Neural progenitor cell (in vitro differentiated cells): ENCODE data around the gene NFE2L2. TPM values are rescaled to one million over a fixed set of nuclear protein-coding genes. Genes with fewer than 3 reads are reported as not detected.

ENCODE experiments used
- DNase-seq: peaks from one replicate; pipeline ENCODE4 v3.0.0-alpha.2; 2016; ENCODE audit warnings: low spot score
- H2AFZ ChIP-seq: fragments of 200-600 bp; sonication (generic); replicated peaks from 2 replicates; pipeline ENCODE4 v1.6.1; 2016; ENCODE audit warnings: antibody characterized with exemption
- H3F3A ChIP-seq: fragments of 200-600 bp; sonication (generic); 2 replicates; pipeline ENCODE4 v1.6.1; 2016; ENCODE audit warnings: antibody characterized with exemption, low read depth
- H3K27ac ChIP-seq: fragments of 200-600 bp; sonication (generic); 2 replicates; pipeline ENCODE4 v1.5.1; 2016; ENCODE audit warnings: mild to moderate bottlenecking
- H3K27me3 ChIP-seq: fragments of 200-600 bp; sonication (generic); 2 replicates; pipeline ENCODE4 v1.6.1; 2016; ENCODE audit warnings: mild to moderate bottlenecking, moderate library complexity
- H3K36me3 ChIP-seq: fragments of 200-600 bp; sonication (generic); 2 replicates; pipeline ENCODE4 v1.5.1; 2016
- H3K4me1 ChIP-seq: fragments of 200-600 bp; sonication (generic); 2 replicates; pipeline ENCODE4 v1.6.1; 2016; ENCODE audit warnings: mixed run types
- H3K4me2 ChIP-seq: fragments of 200-600 bp; sonication (generic); 2 replicates; pipeline ENCODE4 v1.6.1; 2016
- H3K4me3 ChIP-seq: fragments of 200-600 bp; sonication (generic); 2 replicates; pipeline ENCODE4 v1.5.1; 2016
- H3K79me2 ChIP-seq: fragments of 200-600 bp; sonication (generic); 2 replicates; pipeline ENCODE4 v1.6.1; 2016; ENCODE audit warnings: low read depth
- H3K9ac ChIP-seq: fragments of 200-600 bp; sonication (generic); 2 replicates; pipeline ENCODE4 v1.6.1; 2016
- H3K9me3 ChIP-seq: fragments of 200-600 bp; sonication (generic); 2 replicates; pipeline ENCODE4 v1.5.1; 2016; ENCODE audit warnings: low read depth
- H4K20me1 ChIP-seq: fragments of 200-600 bp; sonication (generic); 2 replicates; pipeline ENCODE4 v1.6.1; 2016; ENCODE audit warnings: low read depth
- H3K27ac Mint-ChIP-seq: 3 replicates; pipeline ENCODE4 v1.8.0; 2021; ENCODE audit warnings: mixed read lengths
- H3K27me3 Mint-ChIP-seq: 2 replicates; pipeline ENCODE4 v1.8.0; 2022; ENCODE audit warnings: low read depth, mild to moderate bottlenecking, inconsistent platforms, moderate library complexity, mixed read lengths; ENCODE audit not compliant: insufficient read depth
- H3K36me3 Mint-ChIP-seq: 3 replicates; pipeline ENCODE4 v1.8.0; 2021; ENCODE audit warnings: mixed read lengths
- H3K4me1 Mint-ChIP-seq: 3 replicates; pipeline ENCODE4 v1.8.0; 2021; ENCODE audit warnings: mixed read lengths
- H3K4me3 Mint-ChIP-seq: 3 replicates; pipeline ENCODE4 v1.8.0; 2021; ENCODE audit warnings: mild to moderate bottlenecking, moderate library complexity, mixed read lengths
- H3K9me3 Mint-ChIP-seq: 3 replicates; pipeline ENCODE4 v1.8.0; 2020; ENCODE audit warnings: mixed read lengths
- CTCF ChIP-seq: fragments of 200-600 bp; sonication (generic); IDR thresholded peaks from 2 replicates; pipeline ENCODE4 v1.5.1; 2017; ENCODE audit warnings: antibody characterized with exemption, mild to moderate bottlenecking
- EZH2 ChIP-seq: fragments of 200-600 bp; sonication (generic); IDR thresholded peaks from 2 replicates; pipeline ENCODE4 v1.6.1; 2017; ENCODE audit warnings: antibody characterized with exemption, mild to moderate bottlenecking, moderate library complexity
- EZH2phosphoT487 ChIP-seq: fragments of 200-600 bp; sonication (generic); IDR thresholded peaks from 2 replicates; pipeline ENCODE4 v1.6.1; 2017; ENCODE audit warnings: antibody characterized with exemption
- total RNA-seq: library from RNA; depleted of rRNA; stranded (reverse); fragments of >200 nt; gene quantifications from 2 replicates; pipeline ENCODE4 v1.2.3, GENCODE V29; 2015; ENCODE audit warnings: low replicate concordance

NFE2L2 gene
- total RNA-seq, 1 donor from 2014 or later: 17.7 TPM

GRCh38 chr2:177282787-177283572 lies 18.5 kb upstream of the NFE2L2 start:
- Histone ChIP-seq H3K27me3 (no peaks in the 10 kb centered on the region), H3K9me3 (no peaks in the 10 kb centered on the region), H3K36me3 (no peaks in the 10 kb centered on the region), H3K27ac (no peak overlapping the region), H3K4me3 (no peak overlapping the region), H2AFZ (no peak overlapping the region), H3K4me1 (peaks cover 15% of the 10 kb centered on the region), H3K4me2 (no peak overlapping the region), H3K9ac (no peak overlapping the region), H4K20me1 (peaks cover 3% of the 10 kb centered on the region), H3K79me2 (no peaks in the 10 kb centered on the region), H3F3A (no peaks in the 10 kb centered on the region)
- Mint-ChIP-seq H3K36me3 (no peaks in the 10 kb centered on the region), H3K9me3 (no peaks in the 10 kb centered on the region), H3K27ac (no peak overlapping the region), H3K4me3 (no peak overlapping the region), H3K27me3 (peaks cover 5% of the 10 kb centered on the region), H3K4me1 (peaks cover 13% of the 10 kb centered on the region)
- DNase-seq: no peak
- no peak for TF ChIP-seq CTCF
- no peak for TF ChIP-seq EZH2phosphoT487
- no peak for TF ChIP-seq EZH2

- Histone ChIP-seq H3K4me2 (no peak overlapping the region), H3K79me2 (no peaks in the 10 kb centered on the region), H4K20me1 (peaks cover 3% of the 10 kb centered on the region), H3K9me3 (no peaks in the 10 kb centered on the region), H3K4me3 (no peak overlapping the region), H2AFZ (no peak overlapping the region), H3K36me3 (no peaks in the 10 kb centered on the region), H3K27me3 (no peaks in the 10 kb centered on the region), H3K9ac (no peak overlapping the region), H3K27ac (no peak overlapping the region), H3F3A (no peaks in the 10 kb centered on the region), H3K4me1 (peaks cover 15% of the 10 kb centered on the region)
- H3K36me3 Mint-ChIP-seq: no peaks in the 10 kb centered on the region
- H3K9me3 Mint-ChIP-seq: no peaks in the 10 kb centered on the region
- H3K27ac Mint-ChIP-seq: no peak overlapping the region
- no peak overlapping the region for H3K4me3 Mint-ChIP-seq
- peaks cover 13% of the 10 kb centered on the region for H3K4me1 Mint-ChIP-seq
- TF ChIP-seq EZH2phosphoT487 (no peak), EZH2 (no peak), CTCF (no peak)
- peaks cover 5% of the 10 kb centered on the region for H3K27me3 Mint-ChIP-seq
- DNase-seq: no peak
Measured at GRCh38 chr2:177282181-177282641, 17.7 kb upstream of the NFE2L2 start.

- no peaks in the 10 kb centered on the region for H3K9me3 ChIP-seq
- H3F3A ChIP-seq: no peaks in the 10 kb centered on the region
- H3K4me1 ChIP-seq: peaks cover 15% of the 10 kb centered on the region
- Mint-ChIP-seq H3K4me3 (no peak overlapping the region), H3K27me3 (peaks cover 5% of the 10 kb centered on the region), H3K36me3 (no peaks in the 10 kb centered on the region), H3K9me3 (no peaks in the 10 kb centered on the region), H3K4me1 (peaks cover 13% of the 10 kb centered on the region), H3K27ac (no peak overlapping the region)
- no peak overlapping the region for H3K4me2 ChIP-seq
- H3K4me3 ChIP-seq: no peak overlapping the region
- no peaks in the 10 kb centered on the region for H3K79me2 ChIP-seq
- H3K27ac ChIP-seq: no peak overlapping the region
- DNase-seq: no peak
- H3K9ac ChIP-seq: no peak overlapping the region
- peaks cover 3% of the 10 kb centered on the region for H4K20me1 ChIP-seq
- no peak overlapping the region for H2AFZ ChIP-seq
- H3K27me3 ChIP-seq: no peaks in the 10 kb centered on the region
- no peaks in the 10 kb centered on the region for H3K36me3 ChIP-seq
- TF ChIP-seq EZH2 (no peak), CTCF (no peak)
Measured at GRCh38 chr2:177281400-177282180, 17.1 kb upstream of the NFE2L2 start.
